ENCODE measurements around the gene RET. TPM values are rescaled to one million over a fixed set of nuclear protein-coding genes. Genes with fewer than 3 reads are reported as not detected.
A peak's percentile ranks its signal among the peaks of the same experiment; 100 is the strongest.

Gene RET
- 1 to 10 TPM in 2 of 4 donors, under 1 TPM in 2; 0.20 to 8.5 (median 0.70) TPM for total RNA-seq

- peak within 1 kb of the TSS in 3 of 4 donors; percentile 21 to 51 (median 38) for H3K4me3 ChIP-seq
- WGBS, 2 donors = 0% methylated on average over 1 to 2 of the region's 78 CpGs
- TF ChIP-seq POLR2A (IDR thresholded peaks at IDR 0.05) = no peak
- no peak for TF ChIP-seq EP300 (IDR thresholded peaks at IDR 0.05)
- no peak for TF ChIP-seq CTCF (IDR thresholded peaks at IDR 0.05)
- peaks cover 0 to 28% (median 2%) of the 10 kb centered on the region in 4 donors for H3K4me1 ChIP-seq
- H3K9me3 ChIP-seq = no peaks in the 10 kb centered on the region
- peaks cover 0 to 63% of the 10 kb centered on the region in 2 donors for H3K27me3 ChIP-seq
- no peaks in the 10 kb centered on the region for H3K36me3 ChIP-seq
- no peak within 1 kb of the TSS for H3K27ac ChIP-seq
- no peak for DNase-seq (ENCODE audit: low spot score in 2 of 2)
Measured at GRCh38 chr10:43076876-43077420, at the start of gene RET. RET (plus strand) TSS chr10:43077069; CDS start chr10:43077259, 190 bp downstream.

- H3K9me3 ChIP-seq = peaks cover 0 to 22% (median 0%) of the 10 kb centered on the region in 4 donors
- H3K27ac ChIP-seq = no peak overlapping the region
- TF ChIP-seq CTCF (IDR thresholded peaks at IDR 0.05) = no peak
- TF ChIP-seq EP300 (IDR thresholded peaks at IDR 0.05) = no peak
- TF ChIP-seq POLR2A (IDR thresholded peaks at IDR 0.05) = no peak
- H3K4me3 ChIP-seq = no peak overlapping the region
- DNase-seq (ENCODE audit: low spot score in 2 of 2) = no peak
- peaks cover 0 to 9% of the 10 kb centered on the region in 2 donors for H3K27me3 ChIP-seq
- no peaks in the 10 kb centered on the region for H3K36me3 ChIP-seq
- H3K4me1 ChIP-seq = no peaks in the 10 kb centered on the region
- WGBS, 2 donors = 81 to 87% methylated on average over 11 of the region's 11 CpGs
Measured at GRCh38 chr10:43027331-43027955, 49.4 kb upstream of the RET start.

GRCh38 chr10:43028143-43028542 is 48.7 kb upstream of the RET start:
- Histone ChIP-seq H3K4me1 (no peaks in the 10 kb centered on the region), H3K9me3 (peaks cover 0 to 29% (median 0%) of the 10 kb centered on the region in 4 donors), H3K27ac (no peak overlapping the region), H3K27me3 (peaks cover 0 to 9% of the 10 kb centered on the region in 2 donors), H3K4me3 (no peak overlapping the region), H3K36me3 (no peaks in the 10 kb centered on the region)
- TF ChIP-seq POLR2A (IDR thresholded peaks at IDR 0.05) = no peak
- TF ChIP-seq CTCF (IDR thresholded peaks at IDR 0.05) = no peak
- TF ChIP-seq EP300 (IDR thresholded peaks at IDR 0.05) = no peak
- 92% methylated on average over 3 to 6 of the region's 6 CpGs for WGBS, 2 donors
- DNase-seq (ENCODE audit: low spot score in 2 of 2) = no peak

GRCh38 chr10:43029043-43029442 is 47.8 kb upstream of the RET start:
- no peak overlapping the region for H3K27ac ChIP-seq
- no peaks in the 10 kb centered on the region for H3K36me3 ChIP-seq
- DNase-seq (ENCODE audit: low spot score in 2 of 2) = no peak
- 73 to 82% methylated on average over 5 to 7 of the region's 7 CpGs for WGBS, 2 donors
- H3K27me3 ChIP-seq = peaks cover 0 to 9% of the 10 kb centered on the region in 2 donors
- H3K9me3 ChIP-seq = peaks cover 0 to 36% (median 0%) of the 10 kb centered on the region in 4 donors
- TF ChIP-seq EP300 (IDR thresholded peaks at IDR 0.05) (no peak), POLR2A (IDR thresholded peaks at IDR 0.05) (no peak), CTCF (IDR thresholded peaks at IDR 0.05) (no peak)
- H3K4me1 ChIP-seq = no peaks in the 10 kb centered on the region
- H3K4me3 ChIP-seq = no peak overlapping the region

- Histone ChIP-seq H3K36me3 (no peaks in the 10 kb centered on the region), H3K4me1 (no peaks in the 10 kb centered on the region), H3K9me3 (peaks cover 0 to 36% (median 0%) of the 10 kb centered on the region in 4 donors), H3K27ac (no peak overlapping the region), H3K27me3 (no peaks in the 10 kb centered on the region), H3K4me3 (no peak overlapping the region)
- TF ChIP-seq CTCF (IDR thresholded peaks at IDR 0.05) = no peak
- TF ChIP-seq POLR2A (IDR thresholded peaks at IDR 0.05) = no peak
- TF ChIP-seq EP300 (IDR thresholded peaks at IDR 0.05) = no peak
- 77 to 85% methylated on average over 1 of the region's 1 CpG for WGBS, 2 donors
- no peak for DNase-seq (ENCODE audit: low spot score in 2 of 2)
Measured at GRCh38 chr10:43032613-43033012, 44.3 kb upstream of the RET start.

Data from tibial nerve (tissue), 4 donors.